A549 treated with Hydrocortisone at 1 μM for 4 hours (cell line): Measurements from ENCODE around the gene IQCE. TPM values are rescaled to one million over a fixed set of nuclear protein-coding genes. Genes with fewer than 3 reads are reported as not detected.

ENCODE experiments used
- total RNA-seq: library from RNA; stranded (reverse); fragments of 200-300 nt; extraction: Qiagen RNA extraction; gene quantifications from 5 replicates; pipeline ENCODE4 v1.2.3, GENCODE V29; 2022

The IQCE gene, protein sequence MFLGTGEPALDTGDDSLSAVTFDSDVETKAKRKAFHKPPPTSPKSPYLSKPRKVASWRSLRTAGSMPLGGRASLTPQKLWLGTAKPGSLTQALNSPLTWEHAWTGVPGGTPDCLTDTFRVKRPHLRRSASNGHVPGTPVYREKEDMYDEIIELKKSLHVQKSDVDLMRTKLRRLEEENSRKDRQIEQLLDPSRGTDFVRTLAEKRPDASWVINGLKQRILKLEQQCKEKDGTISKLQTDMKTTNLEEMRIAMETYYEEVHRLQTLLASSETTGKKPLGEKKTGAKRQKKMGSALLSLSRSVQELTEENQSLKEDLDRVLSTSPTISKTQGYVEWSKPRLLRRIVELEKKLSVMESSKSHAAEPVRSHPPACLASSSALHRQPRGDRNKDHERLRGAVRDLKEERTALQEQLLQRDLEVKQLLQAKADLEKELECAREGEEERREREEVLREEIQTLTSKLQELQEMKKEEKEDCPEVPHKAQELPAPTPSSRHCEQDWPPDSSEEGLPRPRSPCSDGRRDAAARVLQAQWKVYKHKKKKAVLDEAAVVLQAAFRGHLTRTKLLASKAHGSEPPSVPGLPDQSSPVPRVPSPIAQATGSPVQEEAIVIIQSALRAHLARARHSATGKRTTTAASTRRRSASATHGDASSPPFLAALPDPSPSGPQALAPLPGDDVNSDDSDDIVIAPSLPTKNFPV
- 10.8 to 12.2 TPM (median 11.1 TPM) in 5 replicates for total RNA-seq

DNA sequence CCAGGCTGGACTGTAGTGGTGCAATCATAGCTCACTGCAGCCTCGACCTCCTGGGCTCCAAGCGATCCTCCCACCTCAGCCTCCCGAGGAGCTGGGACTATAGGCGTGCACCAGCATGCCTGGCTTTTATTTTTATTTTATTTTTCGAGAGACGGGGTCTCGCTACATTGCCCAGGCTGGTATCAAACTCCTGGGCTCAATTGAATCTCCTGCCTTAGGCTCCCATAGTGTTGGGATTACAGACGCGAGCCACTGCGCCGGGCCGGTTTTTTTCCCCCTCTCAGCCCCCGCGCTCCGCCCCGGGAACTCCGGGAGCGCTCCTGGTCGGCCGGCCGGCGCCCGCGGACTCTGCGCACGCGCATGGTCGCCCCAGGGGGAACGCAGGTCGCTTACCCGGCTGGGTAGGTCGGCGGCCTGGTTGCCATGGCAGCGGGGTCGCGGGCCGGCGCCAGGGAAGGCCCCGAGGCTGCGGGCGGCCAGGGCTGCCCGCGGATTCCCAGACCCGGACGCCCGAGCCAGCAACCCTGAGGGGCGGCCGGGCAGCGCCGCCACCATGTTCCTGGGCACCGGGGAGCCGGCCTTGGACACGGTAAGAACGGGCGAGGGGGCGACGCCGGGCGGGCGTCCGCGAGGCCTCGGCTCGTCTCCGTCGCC lies at the start of gene IQCE:
IQCE (plus strand) TSS at position 351 of the 654 bp plus-strand sequence; CDS start at position 554, 203 bp downstream.

GRCh38 chr7:2519119-2519930 lies 39.5 kb upstream of the IQCE start, which contains the start of gene LFNG:
LFNG (plus strand) TSS chr7:2519774; CDS start chr7:2519862, 88 bp downstream.

DNA sequence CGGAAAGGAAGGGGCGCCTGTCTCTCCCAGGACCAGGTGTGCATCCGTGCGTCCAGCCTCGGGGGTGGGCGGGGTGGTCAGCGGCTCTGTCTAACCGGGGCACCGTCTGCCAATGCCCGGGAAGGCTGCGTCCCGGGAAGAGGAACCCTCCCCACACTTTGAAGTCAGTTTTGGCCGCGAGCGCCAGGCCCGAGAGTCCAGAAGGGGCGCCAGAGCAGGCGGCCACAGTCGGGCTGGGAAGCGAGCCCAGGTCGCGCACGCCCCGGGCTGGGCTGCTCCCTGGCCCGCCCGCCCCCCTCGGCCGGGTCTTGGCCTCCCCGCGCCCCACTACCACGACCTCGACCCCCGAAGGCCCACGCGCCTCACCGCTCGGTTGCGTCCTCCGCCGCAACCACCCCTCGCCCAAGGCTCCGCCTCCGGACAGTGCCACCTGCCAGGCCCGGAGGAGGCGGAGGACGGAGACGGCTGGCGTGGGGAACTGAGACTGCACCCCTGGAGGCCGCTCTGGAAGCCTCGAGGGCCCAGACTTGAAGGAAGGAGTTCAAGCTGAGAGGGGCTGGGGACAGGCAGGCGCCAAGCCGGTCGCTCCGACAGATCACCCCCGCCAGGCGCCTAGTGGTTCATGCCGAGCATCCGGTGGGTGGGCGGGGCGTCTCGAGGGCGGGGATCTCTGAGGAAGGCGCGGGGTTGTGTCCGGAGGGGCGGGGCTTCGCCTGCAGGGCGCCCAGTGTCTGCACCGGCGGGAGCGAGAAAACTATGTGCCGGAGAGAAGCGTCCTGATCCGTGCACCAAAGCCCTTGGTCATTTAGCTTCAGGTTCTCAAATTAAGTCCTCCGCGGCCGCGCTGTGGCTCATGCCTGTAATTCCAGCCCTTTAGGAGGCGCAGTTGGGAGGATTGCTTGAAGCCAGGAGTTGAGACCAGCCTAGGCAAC lies 3.4 kb upstream of the IQCE start, which contains the start of gene BRAT1:
BRAT1 (minus strand) TSS at position 404 of the 932 bp plus-strand sequence. CDS start 1,093 bp downstream, outside the sequence.

GRCh38 chr7:2631946-2632732 lies 73.4 kb downstream of the IQCE start, which contains the start of gene TTYH3:
TTYH3 (plus strand) TSS chr7:2631986; CDS start chr7:2632156, 170 bp downstream.

Other genes with a start within 250 kb of the IQCE start
- gene SNX8, start 244.5 kb upstream of the IQCE start, total RNA-seq = 73.3 to 130 TPM (median 114 TPM) in 5 replicates
- gene EIF3B, start 204.2 kb upstream of the IQCE start, total RNA-seq = 216 to 298 TPM (median 228 TPM) in 5 replicates
- 9.0 to 14.8 TPM (median 12.7 TPM) in 5 replicates for gene CHST12, start 155.4 kb upstream of the IQCE start, total RNA-seq
- gene GRIFIN, start 82.6 kb upstream of the IQCE start, total RNA-seq = not detected in 5 replicates
- gene LFNG, start 39.2 kb upstream of the IQCE start, total RNA-seq = 12.9 to 19.4 TPM (median 18.7 TPM) in 5 replicates
- 25.6 to 34.5 TPM (median 33.5 TPM) in 5 replicates for gene BRAT1, start 3.5 kb upstream of the IQCE start, total RNA-seq
- 45.2 to 51.0 TPM (median 47.4 TPM) in 5 replicates for gene TTYH3, start 73.0 kb downstream of the IQCE start, total RNA-seq
- 0.03 to 0.06 TPM (median 0.03 TPM) in 3 of 5 replicates, not detected in the others for gene AMZ1, start 129.2 kb downstream of the IQCE start, total RNA-seq